ENCODE results near the gene SMPD3.
A peak's percentile ranks its signal among the peaks of the same experiment; 100 is the strongest.

Gene SMPD3

GRCh38 chr16:68445458-68445857, 2.9 kb downstream of the SMPD3 start:
- FAIRE-seq (peak; percentile 92), DNase-seq (ENCODE audit: extremely low spot score, insufficient read length, low read depth) (no peak)

- no peak for FAIRE-seq
- DNase-seq (ENCODE audit: extremely low spot score, insufficient read length, low read depth): no peak
Observed at GRCh38 chr16:68444056-68444657, 4.2 kb downstream of the SMPD3 start.

- no peak for DNase-seq (ENCODE audit: extremely low spot score, insufficient read length, low read depth)
- FAIRE-seq: no peak
Observed at GRCh38 chr16:68436581-68436980, 11.7 kb downstream of the SMPD3 start.

GRCh38 chr16:68434624-68435210, 13.6 kb downstream of the SMPD3 start:
- DNase-seq (ENCODE audit: extremely low spot score, insufficient read length, low read depth) (no peak), FAIRE-seq (no peak)

GRCh38 chr16:68433316-68433715, 15.0 kb downstream of the SMPD3 start:
- DNase-seq (ENCODE audit: extremely low spot score, insufficient read length, low read depth): no peak
- FAIRE-seq: no peak

GRCh38 chr16:68432701-68433100, 15.6 kb downstream of the SMPD3 start:
- no peak for FAIRE-seq

GRCh38 chr16:68429076-68429854, 19.0 kb downstream of the SMPD3 start:
- no peak for FAIRE-seq
- no peak for DNase-seq (ENCODE audit: extremely low spot score, insufficient read length, low read depth)

More at GRCh38 chr16:68432701-68433100, 15.6 kb downstream of the SMPD3 start:
- DNase-seq (ENCODE audit: extremely low spot score, insufficient read length, low read depth): no peak

GRCh38 chr16:68427649-68428303, 20.5 kb downstream of the SMPD3 start:
- FAIRE-seq (no peak), DNase-seq (ENCODE audit: extremely low spot score, insufficient read length, low read depth) (no peak)

GRCh38 chr16:68426347-68426652, 22.0 kb downstream of the SMPD3 start:
- FAIRE-seq: no peak
- DNase-seq (ENCODE audit: extremely low spot score, insufficient read length, low read depth): no peak

- FAIRE-seq: no peak
- no peak for DNase-seq (ENCODE audit: extremely low spot score, insufficient read length, low read depth)
Observed at GRCh38 chr16:68425498-68426346, 22.6 kb downstream of the SMPD3 start.

- FAIRE-seq (no peak), DNase-seq (ENCODE audit: extremely low spot score, insufficient read length, low read depth) (no peak)
Observed at GRCh38 chr16:68423771-68424170, 24.5 kb downstream of the SMPD3 start.

GRCh38 chr16:68422396-68422960, 25.8 kb downstream of the SMPD3 start:
- no peak for FAIRE-seq
- DNase-seq (ENCODE audit: extremely low spot score, insufficient read length, low read depth): no peak

GRCh38 chr16:68421076-68421475, 27.2 kb downstream of the SMPD3 start:
- FAIRE-seq (no peak), DNase-seq (ENCODE audit: extremely low spot score, insufficient read length, low read depth) (no peak)

- FAIRE-seq: no peak
- DNase-seq (ENCODE audit: extremely low spot score, insufficient read length, low read depth): no peak
Observed at GRCh38 chr16:68420366-68420942, 27.9 kb downstream of the SMPD3 start.

- DNase-seq (ENCODE audit: extremely low spot score, insufficient read length, low read depth): peak; percentile 60
- FAIRE-seq: peak; percentile 88
Observed at GRCh38 chr16:68417711-68418301, 30.5 kb downstream of the SMPD3 start.

GRCh38 chr16:68416057-68417046, 32.0 kb downstream of the SMPD3 start:
- FAIRE-seq (no peak), DNase-seq (ENCODE audit: extremely low spot score, insufficient read length, low read depth) (no peak)

- FAIRE-seq: no peak
Observed at GRCh38 chr16:68414581-68414980, 33.7 kb downstream of the SMPD3 start.

GRCh38 chr16:68412061-68412460, 36.2 kb downstream of the SMPD3 start:
- no peak for FAIRE-seq
- no peak for DNase-seq (ENCODE audit: extremely low spot score, insufficient read length, low read depth)

More at GRCh38 chr16:68414581-68414980, 33.7 kb downstream of the SMPD3 start:
- DNase-seq (ENCODE audit: extremely low spot score, insufficient read length, low read depth): no peak

Data from GM18507 (cell line).